DLD1 (cell line): Measurements from ENCODE around the gene MAP3K3.
"Not testable (repeated sequence)": the region's sequence is repeated elsewhere in the genome, so short reads cannot be mapped to it uniquely, and the experiment has no call there.

Experiments
- in situ Hi-C: cut with HindIII; loops from 2 replicates; pipeline ENCODE4 v1.10.0; 2017; ENCODE audit warnings: low sequenced_read_pairs

Gene MAP3K3

DNA sequence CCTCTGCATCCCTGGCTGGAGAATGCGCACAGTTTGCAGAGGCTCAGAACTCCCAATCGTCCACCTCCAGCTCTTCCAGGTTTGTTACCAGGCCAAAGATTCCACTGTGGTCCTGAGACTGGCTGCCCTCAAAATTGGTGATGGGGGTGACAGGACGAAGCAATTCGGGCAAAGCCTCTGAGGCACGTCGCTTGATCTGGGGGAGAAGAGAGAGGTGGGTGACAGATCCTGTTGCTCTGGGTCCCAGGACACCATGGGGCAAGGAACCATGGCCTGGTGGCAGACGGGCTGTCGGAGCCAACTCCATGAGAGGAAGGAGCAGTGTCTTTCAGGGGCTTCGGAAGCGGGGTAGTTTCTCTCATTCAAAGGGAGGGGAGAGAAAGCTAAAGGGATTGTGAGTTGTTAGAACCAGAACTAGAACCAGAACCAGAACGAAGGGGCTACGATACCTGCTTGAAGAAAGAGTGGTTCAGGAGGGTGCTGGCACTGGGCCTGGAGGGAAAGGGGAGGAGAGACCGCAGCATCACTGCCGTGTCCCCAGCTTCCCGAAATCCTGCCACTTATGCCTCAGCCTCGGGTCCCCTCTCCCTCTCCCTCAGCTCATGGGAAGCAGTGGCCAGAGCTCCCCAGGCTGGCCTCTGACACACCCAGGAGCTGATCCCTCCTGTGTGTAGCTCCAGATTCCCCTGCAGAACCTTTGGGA is 81.5 kb downstream of the MAP3K3 start:
- in situ Hi-C loops: no loop called here

- in situ Hi-C loops: no loop called here
Observed at GRCh38 chr17:63704259-63704576, 82.0 kb downstream of the MAP3K3 start.

DNA sequence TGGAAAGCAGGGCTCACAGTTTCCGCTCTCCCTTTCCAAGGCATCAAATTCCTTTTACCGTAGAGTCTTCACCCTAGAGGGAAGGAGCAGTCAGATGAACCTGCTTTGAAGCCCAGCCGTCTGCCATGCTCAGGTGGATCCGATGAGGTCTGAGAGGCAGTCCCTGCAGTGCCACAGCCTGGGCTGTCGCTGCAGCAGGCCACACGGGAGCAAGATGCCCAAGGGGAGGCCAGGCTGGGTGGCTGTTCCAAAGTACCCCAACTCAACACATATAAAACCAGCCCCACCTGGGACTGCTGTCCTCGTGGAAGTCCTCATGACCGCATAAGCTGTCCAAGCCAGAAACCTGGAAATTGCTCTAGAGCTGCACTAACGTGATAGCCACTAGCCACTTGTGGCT is 82.6 kb downstream of the MAP3K3 start:
- in situ Hi-C loops: no loop called here

GRCh38 chr17:63705657-63706056 is 83.4 kb downstream of the MAP3K3 start:
- in situ Hi-C loops: no loop called here

DNA sequence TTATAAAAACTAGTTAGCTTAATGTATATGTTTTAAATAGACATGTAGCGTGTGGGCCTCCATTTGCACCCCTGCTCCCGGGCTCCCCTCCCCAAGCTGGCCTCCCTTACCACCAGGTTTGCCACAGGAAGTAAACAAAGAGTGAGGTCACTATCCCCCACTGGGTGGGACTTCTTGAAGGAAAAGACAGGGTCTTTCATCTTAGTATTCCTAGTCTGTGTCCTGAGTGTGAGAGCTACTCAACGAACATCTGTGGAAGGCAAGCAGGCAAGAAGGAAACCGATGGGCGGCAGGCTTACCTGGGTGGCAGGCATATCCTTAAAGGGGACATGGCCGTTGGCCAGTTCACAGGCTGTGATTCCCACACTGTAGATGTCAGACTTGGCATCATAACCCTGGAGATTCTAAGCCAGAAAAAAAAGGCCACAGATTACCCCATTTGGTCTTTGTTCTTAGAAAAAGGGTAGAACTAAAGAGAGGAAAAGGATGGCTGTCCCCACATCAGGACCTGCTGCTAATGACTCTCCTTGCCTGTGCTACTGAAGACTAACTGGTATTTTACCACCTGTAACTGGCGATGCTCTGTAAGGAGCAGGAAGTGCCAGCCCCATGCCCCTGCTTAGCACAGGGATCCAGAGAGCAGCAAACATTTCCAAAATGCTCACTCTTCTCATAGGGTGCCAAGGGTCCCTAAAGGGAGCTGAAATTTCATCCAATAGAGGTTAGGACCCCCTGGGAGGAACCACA is 84.3 kb downstream of the MAP3K3 start:
- in situ Hi-C loops: no loop called here

GRCh38 chr17:63707151-63707550 is 84.9 kb downstream of the MAP3K3 start:
- in situ Hi-C loops: no loop called here

GRCh38 chr17:63709110-63709509 is 86.9 kb downstream of the MAP3K3 start:
- in situ Hi-C loops: no loop called here

- in situ Hi-C loops: no loop called here
Observed at GRCh38 chr17:63714550-63715277, 92.5 kb downstream of the MAP3K3 start.

DNA sequence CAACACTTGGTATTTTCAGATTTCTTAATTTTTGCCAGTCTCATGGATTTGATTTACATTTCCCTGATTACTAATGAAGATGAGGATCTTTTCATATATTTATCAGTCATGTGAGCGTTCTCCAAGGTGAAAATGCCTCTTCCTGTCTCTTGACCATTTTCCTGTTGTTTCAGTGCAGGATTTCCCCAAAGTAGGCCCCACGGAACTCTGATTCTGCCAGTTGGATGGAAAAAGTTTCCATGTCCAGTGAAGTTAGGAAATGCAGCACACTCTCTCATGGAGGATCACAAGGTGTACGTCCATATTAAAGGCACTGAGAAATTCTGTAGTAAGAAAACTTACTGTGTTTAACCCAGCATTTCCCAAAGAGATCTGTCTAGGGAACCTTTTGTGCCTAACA is 94.2 kb downstream of the MAP3K3 start:
- in situ Hi-C loops: no loop called here

DNA sequence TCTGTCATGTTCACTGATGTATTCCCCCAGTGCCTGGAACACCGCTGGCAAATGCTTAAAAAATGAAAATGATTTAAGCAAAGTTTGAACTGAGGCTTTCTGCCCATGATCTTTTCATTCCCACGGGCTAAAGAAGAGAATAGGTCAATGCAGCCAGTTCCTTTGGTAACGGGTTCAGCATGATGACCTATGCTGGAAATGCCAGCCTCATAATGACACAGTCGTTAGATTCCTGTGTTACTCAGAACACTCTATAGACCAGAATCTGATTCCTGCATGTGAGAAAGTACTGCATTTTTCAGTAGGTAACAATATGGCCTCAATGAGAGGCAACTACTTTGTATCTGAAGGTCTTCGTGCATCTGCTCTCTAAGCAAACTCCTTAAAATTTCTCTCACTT is 96.8 kb downstream of the MAP3K3 start:
- in situ Hi-C loops: no loop called here

DNA sequence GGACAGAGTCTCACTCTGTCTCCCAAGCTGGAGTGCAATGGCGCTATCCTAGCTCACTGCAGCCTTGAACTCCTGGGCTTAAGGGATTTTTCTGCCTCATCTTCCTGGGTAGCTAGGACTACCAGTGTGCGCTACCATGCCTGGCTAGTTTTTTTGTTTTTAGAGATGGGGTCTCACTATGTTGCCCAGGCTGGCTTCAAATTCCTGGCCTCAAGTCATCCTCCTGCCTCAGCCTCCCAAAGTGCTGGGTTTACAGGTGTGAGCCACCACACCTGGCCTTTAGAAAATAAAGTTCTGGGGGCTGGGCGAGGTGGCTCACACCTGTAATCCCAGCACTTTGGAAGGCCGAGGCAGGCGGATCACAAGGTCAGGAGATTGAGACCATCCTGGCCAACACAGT is 98.0 kb downstream of the MAP3K3 start:
- in situ Hi-C loops: not testable (repeated sequence)

GRCh38 chr17:63722403-63722802 is 100.2 kb downstream of the MAP3K3 start:
- in situ Hi-C loops: no loop called here

- in situ Hi-C loops: no loop called here
Observed at GRCh38 chr17:63735691-63736090, 113.5 kb downstream of the MAP3K3 start.

GRCh38 chr17:63740464-63741142 is 118.4 kb downstream of the MAP3K3 start:
- in situ Hi-C loops: no loop called here

DNA sequence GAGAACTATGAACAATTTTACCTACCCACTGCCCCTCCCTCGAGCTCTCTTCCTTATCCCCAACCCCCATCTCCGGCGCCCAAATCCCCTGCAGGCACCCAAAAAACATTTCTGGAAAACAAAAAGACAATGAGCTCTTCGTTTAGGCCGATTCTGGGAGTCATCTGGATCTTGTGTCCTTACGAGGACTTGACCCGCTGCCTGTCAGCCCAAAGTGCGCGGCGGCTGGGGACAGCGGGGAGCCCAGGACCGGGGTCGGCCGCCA is 118.9 kb downstream of the MAP3K3 start:
- in situ Hi-C loops: no loop called here

DNA sequence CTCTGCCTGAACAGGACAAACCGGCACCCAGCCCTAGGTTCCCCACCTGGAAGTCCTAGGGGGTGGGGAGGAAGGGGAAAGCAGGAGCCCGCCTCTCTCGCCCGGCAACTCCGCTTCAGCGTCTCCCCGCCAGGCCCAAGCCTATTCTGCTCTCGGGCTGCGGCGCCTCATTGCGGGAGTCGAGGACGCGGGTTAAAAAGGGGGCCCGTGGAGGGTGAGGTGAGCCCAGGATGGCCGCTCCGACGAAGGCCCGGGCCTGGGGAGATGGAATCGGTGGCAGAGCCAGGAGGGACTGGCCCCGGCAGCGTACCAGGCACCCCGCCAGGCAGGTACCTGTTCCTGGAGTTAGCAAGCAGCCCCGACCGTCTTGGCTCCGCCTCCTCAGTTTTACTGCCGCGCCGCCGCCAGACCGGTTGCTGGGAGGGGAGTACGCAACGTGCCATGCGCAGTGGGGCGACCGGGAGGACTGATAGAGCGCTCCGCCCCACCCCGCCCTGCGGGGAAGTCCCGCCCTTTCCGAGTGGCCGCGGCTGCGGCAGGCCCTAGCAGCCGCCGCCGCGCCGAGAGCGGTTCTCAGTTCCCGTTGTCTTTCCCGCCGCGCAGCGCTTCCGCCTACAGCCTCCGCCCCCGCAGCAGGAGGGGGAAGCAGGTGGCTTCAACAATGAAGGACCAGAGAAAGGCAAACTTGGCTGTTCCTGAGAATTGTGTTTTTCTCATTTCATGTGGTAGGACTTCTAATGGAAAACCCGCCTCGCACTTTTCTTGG is 119.4 kb downstream of the MAP3K3 start, which contains the start of gene STRADA:
STRADA (minus strand) TSS at position 392 of the 766 bp plus-strand sequence. CDS start 13,430 bp downstream, outside the sequence.
- in situ Hi-C loops: no loop called here
